GM12892 (cell line): ENCODE results near the gene TCAP.

Experiments used
- DNase-seq: peaks from one replicate; pipeline ENCODE4 v3.0.0; 2011; ENCODE audit not compliant: insufficient read length
- FAIRE-seq: peaks from 2 replicates; lab custom pipeline; 2011; peaks lifted over from hg19 to GRCh38; lab: Jason Lieb, UNC
- POLR2A ChIP-seq: IDR thresholded peaks from 2 replicates; pipeline ENCODE4 v1.6.1; 2011; ENCODE audit warnings: low read depth, low read length, control low read depth
- POLR2AphosphoS5 ChIP-seq: IDR thresholded peaks from 2 replicates; pipeline ENCODE4 v1.6.1; 2011; ENCODE audit warnings: low read depth, low read length, control low read depth
- TAF1 ChIP-seq: IDR thresholded peaks from 2 replicates; pipeline ENCODE4 v1.6.1; 2011; ENCODE audit warnings: low read depth, mild to moderate bottlenecking, control low read depth, low read length, borderline replicate concordance

Gene TCAP

DNA sequence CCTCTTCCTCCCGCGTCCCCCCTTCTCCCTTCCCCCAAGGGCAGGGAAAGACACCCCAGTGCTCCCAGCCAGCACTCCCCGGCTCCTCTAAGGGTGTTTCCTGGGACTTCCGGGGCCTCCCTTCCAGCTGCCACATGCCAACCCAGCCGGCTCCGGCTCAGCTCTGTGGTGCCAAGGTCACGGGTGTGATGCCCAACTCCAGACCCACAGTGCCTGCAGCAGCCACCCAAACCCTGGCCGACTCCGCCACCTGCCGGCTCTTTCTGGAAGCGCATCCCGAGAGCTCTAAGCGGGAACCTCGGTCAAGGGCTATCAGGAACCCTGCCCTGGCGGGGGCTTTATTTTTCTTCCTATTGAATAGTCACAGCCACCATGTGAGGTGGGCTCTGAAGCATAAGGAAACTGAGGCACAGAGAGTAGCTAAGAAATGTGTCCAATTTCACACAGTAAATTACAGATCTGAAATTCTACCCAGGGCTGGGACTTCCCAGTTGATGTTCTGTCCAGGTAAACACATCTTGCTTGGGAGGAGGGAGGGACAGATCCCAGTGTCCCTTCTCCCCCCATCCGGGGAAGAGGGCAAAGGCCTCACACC, 41.7 kb upstream of the TCAP start:
- DNase-seq, result peak; percentile 82
- no peak for TF ChIP-seq POLR2AphosphoS5
- no peak for TF ChIP-seq POLR2A
- TF ChIP-seq TAF1, result no peak
- FAIRE-seq, result peak; percentile 87

DNA sequence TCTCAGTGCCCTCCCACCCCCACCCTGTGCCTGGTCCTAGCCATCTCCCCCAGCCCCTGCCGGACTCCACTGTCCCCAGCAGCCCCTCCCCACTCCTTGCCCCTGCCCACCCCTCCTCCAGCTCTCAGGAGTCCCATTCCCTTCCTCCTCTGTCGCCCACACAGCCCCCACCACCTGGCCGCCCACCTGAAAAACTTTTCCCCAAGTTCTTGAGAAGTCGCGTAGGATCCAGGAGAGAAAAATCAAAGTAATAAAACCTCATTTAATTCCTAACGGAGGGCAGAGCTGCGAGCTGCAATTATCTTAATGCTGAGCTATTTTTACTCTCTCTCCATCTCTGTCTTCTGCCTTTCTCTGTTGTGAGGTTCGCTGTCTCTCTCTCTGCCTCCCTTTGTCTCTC, 40.8 kb upstream of the TCAP start:
- no peak for FAIRE-seq
- DNase-seq, result no peak
- no peak for TF ChIP-seq POLR2A
- no peak for TF ChIP-seq POLR2AphosphoS5
- TF ChIP-seq TAF1, result no peak

DNA sequence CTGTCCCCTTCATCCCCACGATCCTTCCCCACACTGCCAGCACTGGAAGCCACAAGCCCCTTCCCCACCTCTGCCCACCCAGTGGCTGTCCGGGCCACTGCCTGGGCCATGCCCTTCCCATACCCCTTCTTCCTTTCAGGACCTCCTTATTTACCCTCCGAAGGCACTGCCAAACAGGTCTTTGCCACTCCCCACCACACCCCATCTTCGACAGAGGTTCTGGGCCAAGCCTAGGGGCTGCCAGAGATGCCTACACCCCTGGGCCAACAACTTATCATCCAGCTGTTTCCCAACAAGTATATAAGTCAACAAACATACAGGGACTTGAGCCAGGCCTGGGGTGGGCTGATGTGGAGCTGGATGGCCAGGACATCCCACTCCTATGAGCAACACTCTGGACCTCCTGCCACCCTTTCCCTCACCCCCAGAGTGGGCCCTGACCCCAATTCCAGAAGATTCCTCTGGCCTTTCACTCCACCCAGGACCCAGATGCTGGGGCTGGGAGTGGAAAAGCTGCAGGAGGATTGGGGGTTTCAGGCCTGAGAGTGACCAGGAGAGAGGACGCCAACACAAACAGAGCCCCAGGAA, 39.9 kb upstream of the TCAP start:
- FAIRE-seq, result no peak
- no peak for TF ChIP-seq POLR2AphosphoS5
- DNase-seq, result no peak

DNA sequence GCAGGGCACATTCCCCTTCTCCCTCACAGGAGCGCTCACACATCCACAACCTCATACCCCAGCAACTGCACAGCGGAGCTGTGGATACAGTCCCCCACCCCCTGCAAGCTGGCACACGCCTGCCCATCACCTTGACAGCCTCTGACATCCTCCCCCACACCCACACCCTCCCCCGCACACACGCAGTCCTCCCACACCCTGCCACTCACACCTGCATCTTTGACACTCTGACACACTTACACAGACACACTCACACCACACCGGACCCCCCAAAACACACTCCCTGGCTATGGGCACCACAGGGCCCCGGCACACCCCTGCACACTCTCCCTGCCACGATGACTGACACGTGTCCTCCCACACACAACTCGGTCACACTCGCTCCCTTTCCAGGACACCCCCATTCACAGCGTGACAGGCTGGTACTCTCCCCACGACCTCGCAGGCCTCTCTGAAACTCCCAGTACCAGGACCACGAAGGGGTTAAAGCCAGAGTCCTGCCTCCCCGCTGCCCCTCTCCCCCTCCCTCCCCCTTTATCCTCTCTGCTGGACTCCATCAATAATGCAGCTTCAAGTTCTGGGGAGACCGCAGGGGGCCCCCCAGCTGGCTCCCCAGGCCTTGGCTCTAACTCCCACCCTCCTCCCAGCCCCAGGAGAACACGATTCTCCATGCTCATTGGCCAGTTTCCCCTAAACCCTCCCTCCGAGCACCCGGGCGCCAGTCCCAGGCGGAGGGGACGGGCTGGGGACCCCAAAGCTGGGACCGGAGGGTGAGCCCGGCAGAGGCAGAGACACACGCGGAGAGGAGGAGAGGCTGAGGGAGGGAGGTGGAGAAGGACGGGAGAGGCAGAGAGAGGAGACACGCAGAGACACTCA, 38.7 kb upstream of the TCAP start, which contains the start of gene PPP1R1B:
Gene PPP1R1B (plus strand): TSS at position 782 of the 876 bp plus-strand sequence. CDS start 441 bp downstream, outside the sequence.
- FAIRE-seq, result no peak
- TF ChIP-seq TAF1 (no peak), POLR2A (no peak), POLR2AphosphoS5 (no peak)
- no peak for DNase-seq

DNA sequence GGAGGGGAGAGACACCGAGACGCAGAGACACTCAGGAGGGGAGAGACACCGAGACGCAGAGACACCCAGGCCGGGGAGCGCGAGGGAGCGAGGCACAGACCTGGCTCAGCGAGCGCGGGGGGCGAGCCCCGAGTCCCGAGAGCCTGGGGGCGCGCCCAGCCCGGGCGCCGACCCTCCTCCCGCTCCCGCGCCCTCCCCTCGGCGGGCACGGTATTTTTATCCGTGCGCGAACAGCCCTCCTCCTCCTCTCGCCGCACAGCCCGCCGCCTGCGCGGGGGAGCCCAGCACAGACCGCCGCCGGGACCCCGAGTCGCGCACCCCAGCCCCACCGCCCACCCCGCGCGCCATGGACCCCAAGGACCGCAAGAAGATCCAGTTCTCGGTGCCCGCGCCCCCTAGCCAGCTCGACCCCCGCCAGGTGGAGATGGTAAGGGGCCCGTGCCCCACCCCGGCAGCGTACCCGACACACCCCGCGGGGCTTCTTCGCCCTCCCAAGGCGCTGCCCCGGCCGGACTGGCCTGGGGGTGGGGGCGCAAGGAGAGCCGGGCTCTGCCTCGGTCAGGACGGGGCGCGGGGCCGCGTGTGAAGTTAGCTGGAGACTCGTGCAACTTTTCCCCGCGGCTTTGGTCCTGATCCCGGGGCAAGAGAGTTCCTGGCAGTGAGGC, 38.0 kb upstream of the TCAP start:
- DNase-seq (no peak), FAIRE-seq (peak; percentile 53)
- no peak for TF ChIP-seq POLR2A
- TF ChIP-seq TAF1, result no peak
- no peak for TF ChIP-seq POLR2AphosphoS5

DNA sequence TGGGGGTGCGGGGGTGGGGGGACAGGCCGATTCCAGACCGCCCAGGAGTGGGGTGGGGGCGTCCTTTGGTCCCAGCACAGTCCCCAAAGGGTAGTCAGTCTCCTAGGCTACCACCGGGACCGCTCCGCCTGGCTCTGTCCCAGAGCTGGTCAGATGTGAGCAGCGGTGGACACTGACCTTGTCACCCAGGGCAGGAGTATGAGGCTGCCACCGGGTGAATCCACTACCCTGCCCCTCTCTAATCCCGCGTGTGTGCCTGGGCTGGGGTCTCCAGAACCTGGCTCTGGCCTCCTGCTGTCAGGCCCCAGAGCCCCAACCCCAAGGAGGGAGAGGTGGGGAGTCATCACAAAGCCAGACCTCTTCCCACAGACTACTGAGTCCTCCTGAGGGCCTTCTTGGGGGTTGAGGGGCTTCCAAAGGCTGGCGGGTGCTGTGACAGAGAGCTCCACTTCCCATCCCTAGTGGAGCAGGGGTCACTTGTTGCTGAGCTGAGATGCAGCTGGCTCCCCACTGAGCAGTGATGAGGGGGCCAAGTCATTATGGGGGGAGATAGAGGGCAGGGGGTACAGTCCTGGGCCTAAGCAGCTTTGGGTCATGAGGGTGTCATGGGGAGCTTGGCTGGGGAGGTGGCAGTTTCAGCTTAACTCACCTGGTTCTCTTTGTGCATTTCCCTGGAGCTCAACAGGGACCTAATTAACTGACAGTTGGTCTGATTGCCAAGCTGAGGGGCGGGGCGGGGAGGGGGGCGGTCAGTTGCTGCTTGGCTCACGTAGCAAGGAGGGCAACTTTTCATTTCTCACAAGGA, 37.2 kb upstream of the TCAP start:
- no peak for TF ChIP-seq TAF1
- no peak for TF ChIP-seq POLR2AphosphoS5
- no peak for TF ChIP-seq POLR2A
- no peak for DNase-seq

DNA sequence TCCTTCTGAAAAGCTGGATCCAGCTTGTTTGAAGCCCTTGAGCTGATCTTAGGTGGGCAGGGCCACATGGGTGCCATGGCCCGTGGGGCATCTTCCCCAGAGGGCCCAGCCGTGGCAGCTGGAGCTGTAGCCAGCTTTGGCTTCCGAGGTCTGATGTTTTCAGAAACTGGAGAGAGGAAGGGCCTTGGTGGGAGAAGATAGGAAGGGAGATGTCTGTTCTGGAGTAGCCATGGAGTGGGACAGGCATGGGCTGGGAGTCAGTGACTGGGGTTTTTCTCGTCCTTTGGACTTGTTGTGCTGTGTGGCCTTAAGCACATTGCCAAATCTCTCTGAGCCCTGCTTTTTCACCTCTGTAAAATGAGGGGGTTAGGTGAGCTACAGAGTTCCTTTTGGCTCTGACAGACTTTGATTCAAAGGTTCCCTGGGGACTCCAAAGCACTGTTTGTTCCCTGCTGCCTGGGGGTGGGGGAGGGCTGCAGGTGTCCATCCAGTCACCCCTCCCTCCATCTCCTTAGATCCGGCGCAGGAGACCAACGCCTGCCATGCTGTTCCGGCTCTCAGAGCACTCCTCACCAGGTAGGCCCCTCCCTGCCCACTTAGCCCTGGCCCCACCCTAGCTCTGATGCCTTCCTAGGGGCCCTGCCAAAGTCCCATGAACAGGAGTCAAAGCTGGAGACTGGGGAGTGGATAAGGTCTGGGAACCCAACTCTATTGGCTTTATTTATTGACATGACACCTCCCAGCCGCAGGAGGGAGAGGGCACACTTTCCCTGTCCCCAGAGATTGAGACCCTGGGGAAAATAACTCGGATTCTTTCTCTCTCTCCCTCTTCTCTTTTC, 36.3 kb upstream of the TCAP start:
- TF ChIP-seq TAF1, result no peak
- TF ChIP-seq POLR2AphosphoS5, result no peak
- TF ChIP-seq POLR2A, result no peak
- DNase-seq (no peak), FAIRE-seq (no peak)

More for the DNA sequence above, 37.2 kb upstream of the TCAP start:
- FAIRE-seq, result no peak

DNA sequence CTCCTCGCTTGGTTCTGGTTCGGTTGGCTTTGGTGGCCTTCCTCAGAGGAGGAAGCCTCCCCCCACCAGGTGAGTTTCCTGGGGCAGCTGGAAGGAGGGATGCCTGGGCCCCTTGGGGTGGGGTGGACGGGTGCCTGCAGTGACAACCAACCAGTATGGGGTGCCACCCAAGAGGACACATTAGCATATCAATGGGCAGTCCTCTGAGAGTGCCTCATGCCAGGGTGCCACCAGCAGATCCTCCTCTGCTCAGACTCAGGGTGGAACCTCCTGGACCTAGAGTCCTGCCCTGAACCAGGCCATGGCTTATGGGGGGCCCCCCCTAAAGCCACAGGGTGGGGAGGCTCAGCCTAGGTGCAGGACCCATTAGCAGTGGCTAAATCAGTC, 35.7 kb upstream of the TCAP start:
- DNase-seq (no peak), FAIRE-seq (no peak)
- TF ChIP-seq POLR2AphosphoS5 (no peak), TAF1 (no peak), POLR2A (no peak)

DNA sequence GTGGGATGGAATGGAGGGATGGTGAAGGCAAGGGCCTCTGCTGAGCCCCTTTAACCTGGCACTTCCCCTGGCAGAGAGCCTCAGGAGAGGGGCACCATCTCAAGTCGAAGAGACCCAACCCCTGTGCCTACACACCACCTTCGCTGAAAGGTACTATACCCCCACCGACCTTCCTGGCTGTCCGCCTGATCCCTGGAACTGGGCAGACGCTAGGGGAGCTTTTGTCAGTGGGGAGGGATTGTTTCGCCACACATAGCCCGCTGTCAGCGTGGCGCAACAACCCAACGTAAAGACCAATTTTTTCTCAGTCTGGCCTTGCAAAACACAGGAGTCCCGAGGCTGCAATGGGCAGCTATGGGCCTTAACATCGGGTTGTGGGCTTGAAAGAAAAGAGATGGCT, 35.3 kb upstream of the TCAP start:
- TF ChIP-seq POLR2AphosphoS5 (no peak), POLR2A (no peak), TAF1 (no peak)
- no peak for FAIRE-seq
- no peak for DNase-seq

DNA sequence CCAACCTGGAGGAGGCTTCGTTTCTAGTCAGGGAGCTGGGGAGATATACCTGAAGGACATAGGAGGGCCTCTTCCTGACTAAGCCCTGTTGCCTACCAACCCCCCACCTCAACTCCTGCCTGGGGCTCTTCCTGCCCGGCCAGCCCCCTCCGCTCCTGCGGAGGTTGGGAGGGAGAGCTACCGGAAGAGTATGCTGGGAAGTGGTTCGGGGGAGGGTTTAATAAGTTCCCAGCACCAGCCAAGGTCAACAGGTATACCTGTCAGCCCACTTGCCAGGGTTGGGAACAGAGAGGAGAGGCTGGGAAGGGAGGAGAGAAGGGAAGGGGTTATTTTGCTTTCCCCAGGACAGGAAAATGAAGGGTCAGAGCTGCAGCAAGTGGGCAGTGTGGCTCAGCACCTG, 33.7 kb upstream of the TCAP start:
- DNase-seq (no peak), FAIRE-seq (no peak)
- no peak for TF ChIP-seq POLR2AphosphoS5
- no peak for TF ChIP-seq TAF1
- TF ChIP-seq POLR2A, result no peak
